SK-N-SH (cell line): Measurements from ENCODE around the gene DNAJB12.

ENCODE experiments used
- CHD2 ChIP-seq: fragments of 150-350 bp; IDR thresholded peaks from 2 replicates; pipeline ENCODE4 v1.6.1; 2018; ENCODE audit warnings: low read length; ENCODE audit not compliant: partially characterized antibody
- EP300 ChIP-seq, 2 experiments: IDR thresholded peaks; 2 replicates each; pipeline versions ENCODE4 v1.4.0 to v1.6.1; 2012; ENCODE audit warnings: borderline replicate concordance in 1 of 2, low read depth in 1 of 2, low read length in 1 of 2
- GABPA ChIP-seq: IDR thresholded peaks from 2 replicates; pipeline ENCODE4 v1.4.0; 2012; ENCODE audit warnings: low read depth, mild to moderate bottlenecking
- JUND ChIP-seq: IDR thresholded peaks from 2 replicates; pipeline ENCODE4 v1.4.0; 2012
- MXI1 ChIP-seq: IDR thresholded peaks from 2 replicates; pipeline ENCODE4 v1.6.1; 2012; ENCODE audit warnings: mild to moderate bottlenecking, low read depth, low read length, improper control_type of control experiment
- POLR2AphosphoS5 ChIP-seq: IDR thresholded peaks from 2 replicates; pipeline ENCODE4 v1.6.1; 2012; ENCODE audit warnings: low read depth, low read length
- RAD21 ChIP-seq: IDR thresholded peaks from 2 replicates; pipeline ENCODE4 v1.6.1; 2012; ENCODE audit warnings: mild to moderate bottlenecking, low read length
- SMC3 ChIP-seq: IDR thresholded peaks from 2 replicates; pipeline ENCODE4 v1.6.1; 2012; ENCODE audit warnings: low read depth, low read length, improper control_type of control experiment
- TAF1 ChIP-seq: IDR thresholded peaks from 2 replicates; pipeline ENCODE4 v1.6.1; 2012; ENCODE audit warnings: low read depth, mild to moderate bottlenecking, low read length, moderate library complexity, borderline replicate concordance
- YY1 ChIP-seq: IDR thresholded peaks from 2 replicates; pipeline ENCODE4 v1.4.0; 2012; ENCODE audit warnings: low read depth, mild to moderate bottlenecking
- ZBTB33 ChIP-seq: IDR thresholded peaks from 2 replicates; pipeline ENCODE4 v1.4.0; 2012; ENCODE audit warnings: low read depth, borderline replicate concordance
- TF ChIP-seq, protein P1 (sequence below): fragments of 200-600 bp; sonication (generic); IDR thresholded peaks from 2 replicates; pipeline ENCODE4 v1.6.1; 2017; ENCODE audit warnings: antibody characterized with exemption, mild to moderate bottlenecking, moderate library complexity
- TF ChIP-seq, protein P2 (sequence below): fragments of 150-350 bp; IDR thresholded peaks from 2 replicates; pipeline ENCODE4 v1.6.1; 2016; ENCODE audit warnings: mild to moderate bottlenecking, low read depth, low read length

DNA sequence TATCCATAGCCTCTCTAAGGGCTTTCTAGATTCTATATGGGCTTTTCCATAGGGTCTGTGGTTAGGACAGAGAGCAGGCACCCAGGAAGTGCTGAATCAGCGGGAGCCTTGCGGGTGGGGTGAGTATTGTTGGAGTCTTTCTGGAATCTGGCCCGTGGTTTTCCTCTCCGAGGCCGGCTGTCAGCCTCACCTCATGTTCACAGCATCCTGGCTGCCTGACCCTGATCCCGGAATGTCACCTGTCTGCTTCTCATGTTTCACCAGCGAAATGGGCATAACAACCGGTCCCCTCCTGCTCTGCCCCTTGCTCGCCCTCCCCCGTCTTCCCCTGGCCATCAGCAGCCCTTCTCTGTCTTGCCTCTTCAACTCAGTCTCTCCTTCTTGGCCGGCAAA is 44.5 kb downstream of the DNAJB12 start:
- no peak for TF ChIP-seq SMC3
- no peak for TF ChIP-seq YY1
- TF ChIP-seq ZBTB33, result no peak
- TF ChIP-seq EP300 (IDR thresholded peaks at IDR 0.05; ENCODE audit: borderline replicate concordance in 1 of 2, low read depth in 1 of 2, low read length in 1 of 2), result no peak
- TF ChIP-seq, protein P1, sequence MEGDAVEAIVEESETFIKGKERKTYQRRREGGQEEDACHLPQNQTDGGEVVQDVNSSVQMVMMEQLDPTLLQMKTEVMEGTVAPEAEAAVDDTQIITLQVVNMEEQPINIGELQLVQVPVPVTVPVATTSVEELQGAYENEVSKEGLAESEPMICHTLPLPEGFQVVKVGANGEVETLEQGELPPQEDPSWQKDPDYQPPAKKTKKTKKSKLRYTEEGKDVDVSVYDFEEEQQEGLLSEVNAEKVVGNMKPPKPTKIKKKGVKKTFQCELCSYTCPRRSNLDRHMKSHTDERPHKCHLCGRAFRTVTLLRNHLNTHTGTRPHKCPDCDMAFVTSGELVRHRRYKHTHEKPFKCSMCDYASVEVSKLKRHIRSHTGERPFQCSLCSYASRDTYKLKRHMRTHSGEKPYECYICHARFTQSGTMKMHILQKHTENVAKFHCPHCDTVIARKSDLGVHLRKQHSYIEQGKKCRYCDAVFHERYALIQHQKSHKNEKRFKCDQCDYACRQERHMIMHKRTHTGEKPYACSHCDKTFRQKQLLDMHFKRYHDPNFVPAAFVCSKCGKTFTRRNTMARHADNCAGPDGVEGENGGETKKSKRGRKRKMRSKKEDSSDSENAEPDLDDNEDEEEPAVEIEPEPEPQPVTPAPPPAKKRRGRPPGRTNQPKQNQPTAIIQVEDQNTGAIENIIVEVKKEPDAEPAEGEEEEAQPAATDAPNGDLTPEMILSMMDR, result no peak
- no peak for TF ChIP-seq POLR2AphosphoS5
- TF ChIP-seq TAF1, result no peak
- TF ChIP-seq MXI1, result no peak
- TF ChIP-seq GABPA, result no peak
- no peak for TF ChIP-seq CHD2
- no peak for TF ChIP-seq JUND
- TF ChIP-seq, protein P2, sequence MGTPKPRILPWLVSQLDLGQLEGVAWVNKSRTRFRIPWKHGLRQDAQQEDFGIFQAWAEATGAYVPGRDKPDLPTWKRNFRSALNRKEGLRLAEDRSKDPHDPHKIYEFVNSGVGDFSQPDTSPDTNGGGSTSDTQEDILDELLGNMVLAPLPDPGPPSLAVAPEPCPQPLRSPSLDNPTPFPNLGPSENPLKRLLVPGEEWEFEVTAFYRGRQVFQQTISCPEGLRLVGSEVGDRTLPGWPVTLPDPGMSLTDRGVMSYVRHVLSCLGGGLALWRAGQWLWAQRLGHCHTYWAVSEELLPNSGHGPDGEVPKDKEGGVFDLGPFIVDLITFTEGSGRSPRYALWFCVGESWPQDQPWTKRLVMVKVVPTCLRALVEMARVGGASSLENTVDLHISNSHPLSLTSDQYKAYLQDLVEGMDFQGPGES, result no peak
- TF ChIP-seq RAD21, result no peak
